Ishikawa (cell line): ENCODE results near the gene FHOD1.

Experiments used
- CEBPB ChIP-seq: IDR thresholded peaks from 2 replicates; pipeline ENCODE4 v1.6.1; 2012
- CREB1 ChIP-seq: IDR thresholded peaks from 2 replicates; pipeline ENCODE4 v1.6.1; 2012; ENCODE audit warnings: low read depth
- FOXM1 ChIP-seq: IDR thresholded peaks from 2 replicates; pipeline ENCODE4 v1.6.1; 2012; ENCODE audit warnings: low read depth, borderline replicate concordance
- NFIC ChIP-seq: IDR thresholded peaks from 2 replicates; pipeline ENCODE4 v1.6.1; 2012
- RAD21 ChIP-seq: IDR thresholded peaks from 2 replicates; pipeline ENCODE4 v1.6.1; 2012; ENCODE audit warnings: low read depth
- TAF1 ChIP-seq: IDR thresholded peaks from 2 replicates; pipeline ENCODE4 v1.6.1; 2012; ENCODE audit warnings: low read depth, mild to moderate bottlenecking
- TCF12 ChIP-seq: IDR thresholded peaks from 2 replicates; pipeline ENCODE4 v1.6.1; 2012; ENCODE audit warnings: low read depth
- TEAD4 ChIP-seq: IDR thresholded peaks from 2 replicates; pipeline ENCODE4 v1.6.1; 2012
- YY1 ChIP-seq: IDR thresholded peaks from 2 replicates; pipeline ENCODE4 v1.6.1; 2012; ENCODE audit warnings: low read depth
- TF ChIP-seq, protein P1 (sequence below): IDR thresholded peaks from 2 replicates; pipeline ENCODE4 v1.6.1; 2012; ENCODE audit warnings: low read depth, mild to moderate bottlenecking
- TF ChIP-seq, protein P2 (sequence below): IDR thresholded peaks from 2 replicates; pipeline ENCODE4 v1.6.1; 2012
- TF ChIP-seq, protein P3 (sequence below): IDR thresholded peaks from 2 replicates; pipeline ENCODE4 v1.6.1; 2012

DNA sequence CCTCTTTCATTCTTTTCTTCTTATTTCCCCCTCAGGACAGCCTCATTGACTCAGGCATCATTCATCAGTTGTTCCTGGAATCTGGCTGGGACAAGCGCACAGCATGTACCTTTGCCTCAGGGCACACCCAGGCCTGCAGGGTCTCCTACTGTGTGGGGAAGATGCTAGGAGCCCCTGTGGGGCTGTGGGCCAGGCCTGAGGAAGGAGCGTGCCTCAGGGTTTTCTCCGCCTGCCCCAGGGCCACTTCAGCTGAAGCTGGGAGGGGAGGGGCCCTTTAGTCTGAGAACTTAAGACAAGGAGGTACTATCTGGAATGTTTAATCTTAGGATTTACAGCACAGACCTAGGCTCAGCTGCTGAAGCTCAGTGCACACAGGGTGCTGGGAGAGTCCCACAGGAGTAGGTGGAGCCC is 40.4 kb downstream of the FHOD1 start:
- TF ChIP-seq CEBPB (no peak), TCF12 (no peak), RAD21 (no peak), YY1 (no peak), NFIC (no peak), TAF1 (no peak), FOXM1 (no peak), TEAD4 (no peak), CREB1 (no peak)
- TF ChIP-seq, protein P1, sequence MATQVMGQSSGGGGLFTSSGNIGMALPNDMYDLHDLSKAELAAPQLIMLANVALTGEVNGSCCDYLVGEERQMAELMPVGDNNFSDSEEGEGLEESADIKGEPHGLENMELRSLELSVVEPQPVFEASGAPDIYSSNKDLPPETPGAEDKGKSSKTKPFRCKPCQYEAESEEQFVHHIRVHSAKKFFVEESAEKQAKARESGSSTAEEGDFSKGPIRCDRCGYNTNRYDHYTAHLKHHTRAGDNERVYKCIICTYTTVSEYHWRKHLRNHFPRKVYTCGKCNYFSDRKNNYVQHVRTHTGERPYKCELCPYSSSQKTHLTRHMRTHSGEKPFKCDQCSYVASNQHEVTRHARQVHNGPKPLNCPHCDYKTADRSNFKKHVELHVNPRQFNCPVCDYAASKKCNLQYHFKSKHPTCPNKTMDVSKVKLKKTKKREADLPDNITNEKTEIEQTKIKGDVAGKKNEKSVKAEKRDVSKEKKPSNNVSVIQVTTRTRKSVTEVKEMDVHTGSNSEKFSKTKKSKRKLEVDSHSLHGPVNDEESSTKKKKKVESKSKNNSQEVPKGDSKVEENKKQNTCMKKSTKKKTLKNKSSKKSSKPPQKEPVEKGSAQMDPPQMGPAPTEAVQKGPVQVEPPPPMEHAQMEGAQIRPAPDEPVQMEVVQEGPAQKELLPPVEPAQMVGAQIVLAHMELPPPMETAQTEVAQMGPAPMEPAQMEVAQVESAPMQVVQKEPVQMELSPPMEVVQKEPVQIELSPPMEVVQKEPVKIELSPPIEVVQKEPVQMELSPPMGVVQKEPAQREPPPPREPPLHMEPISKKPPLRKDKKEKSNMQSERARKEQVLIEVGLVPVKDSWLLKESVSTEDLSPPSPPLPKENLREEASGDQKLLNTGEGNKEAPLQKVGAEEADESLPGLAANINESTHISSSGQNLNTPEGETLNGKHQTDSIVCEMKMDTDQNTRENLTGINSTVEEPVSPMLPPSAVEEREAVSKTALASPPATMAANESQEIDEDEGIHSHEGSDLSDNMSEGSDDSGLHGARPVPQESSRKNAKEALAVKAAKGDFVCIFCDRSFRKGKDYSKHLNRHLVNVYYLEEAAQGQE, result no peak
- TF ChIP-seq, protein P2, sequence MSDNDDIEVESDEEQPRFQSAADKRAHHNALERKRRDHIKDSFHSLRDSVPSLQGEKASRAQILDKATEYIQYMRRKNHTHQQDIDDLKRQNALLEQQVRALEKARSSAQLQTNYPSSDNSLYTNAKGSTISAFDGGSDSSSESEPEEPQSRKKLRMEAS, result no peak
- TF ChIP-seq, protein P3, sequence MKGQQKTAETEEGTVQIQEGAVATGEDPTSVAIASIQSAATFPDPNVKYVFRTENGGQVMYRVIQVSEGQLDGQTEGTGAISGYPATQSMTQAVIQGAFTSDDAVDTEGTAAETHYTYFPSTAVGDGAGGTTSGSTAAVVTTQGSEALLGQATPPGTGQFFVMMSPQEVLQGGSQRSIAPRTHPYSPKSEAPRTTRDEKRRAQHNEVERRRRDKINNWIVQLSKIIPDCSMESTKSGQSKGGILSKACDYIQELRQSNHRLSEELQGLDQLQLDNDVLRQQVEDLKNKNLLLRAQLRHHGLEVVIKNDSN, result no peak
